Measurements from ENCODE around the gene MEIOSIN.
A peak's percentile ranks its signal among the peaks of the same experiment; 100 is the strongest.
"Not testable (repeated sequence)": the region's sequence is repeated elsewhere in the genome, so short reads cannot be mapped to it uniquely, and the experiment has no call there.

Gene MEIOSIN

GRCh38 chr19:45717983-45718650, 15.1 kb upstream of the MEIOSIN start:
- no peak for DNase-seq

- not testable (repeated sequence) for DNase-seq
These were observed 13.2 kb upstream of the MEIOSIN start for GRCh38 chr19:45720065-45720464.

DNA sequence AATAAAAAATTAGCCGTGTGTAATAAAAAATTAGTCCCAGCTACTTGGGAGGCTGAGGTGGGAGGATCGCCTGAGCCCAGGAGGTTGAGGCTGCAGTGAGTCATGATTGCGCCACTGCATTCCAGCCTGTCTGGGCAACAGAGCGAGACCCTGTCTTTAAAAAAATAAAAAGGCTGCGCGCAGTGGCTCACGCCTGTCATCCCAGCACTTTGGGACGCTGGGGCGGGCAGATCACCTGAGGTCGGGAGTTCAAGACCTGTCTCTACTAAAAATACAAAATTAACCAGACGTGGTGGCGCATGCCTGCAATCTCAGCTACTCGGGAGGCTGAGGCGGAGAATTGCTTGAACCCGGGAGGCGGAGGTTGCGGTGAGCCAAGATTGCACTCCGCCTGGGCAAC, 4.6 kb upstream of the MEIOSIN start:
- not testable (repeated sequence) for DNase-seq

DNA sequence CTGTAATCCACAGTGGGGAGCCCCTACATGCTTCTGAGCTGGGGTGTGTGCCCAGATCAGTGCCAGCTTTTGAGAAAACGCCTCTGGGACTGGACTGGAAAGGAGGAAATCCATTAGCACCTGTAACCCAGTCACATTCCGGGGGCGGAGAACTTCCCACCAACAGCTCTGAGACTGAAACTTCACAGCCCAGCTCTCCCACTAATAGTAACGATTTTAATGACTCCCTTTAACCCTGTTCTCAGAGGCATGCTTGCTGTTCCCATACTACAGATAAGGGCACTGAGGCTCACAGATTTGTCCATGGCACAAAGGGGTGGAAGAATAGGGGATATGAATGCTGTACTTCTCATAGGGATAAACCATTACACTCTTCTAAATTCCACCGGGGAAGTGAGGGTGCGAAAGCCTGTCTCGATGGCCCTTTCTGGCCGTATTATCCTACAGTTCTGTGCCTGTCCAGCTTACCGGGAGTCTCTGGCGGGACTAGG, 3.4 kb upstream of the MEIOSIN start:
- DNase-seq = peak; percentile 12

- DNase-seq = peak; percentile 98
These were observed 2.6 kb upstream of the MEIOSIN start, which contains the start of gene FBXO46 for GRCh38 chr19:45730368-45731288. Gene FBXO46 (minus strand): TSS chr19:45730896. CDS start chr19:45713495, 17,401 bp downstream.

DNA sequence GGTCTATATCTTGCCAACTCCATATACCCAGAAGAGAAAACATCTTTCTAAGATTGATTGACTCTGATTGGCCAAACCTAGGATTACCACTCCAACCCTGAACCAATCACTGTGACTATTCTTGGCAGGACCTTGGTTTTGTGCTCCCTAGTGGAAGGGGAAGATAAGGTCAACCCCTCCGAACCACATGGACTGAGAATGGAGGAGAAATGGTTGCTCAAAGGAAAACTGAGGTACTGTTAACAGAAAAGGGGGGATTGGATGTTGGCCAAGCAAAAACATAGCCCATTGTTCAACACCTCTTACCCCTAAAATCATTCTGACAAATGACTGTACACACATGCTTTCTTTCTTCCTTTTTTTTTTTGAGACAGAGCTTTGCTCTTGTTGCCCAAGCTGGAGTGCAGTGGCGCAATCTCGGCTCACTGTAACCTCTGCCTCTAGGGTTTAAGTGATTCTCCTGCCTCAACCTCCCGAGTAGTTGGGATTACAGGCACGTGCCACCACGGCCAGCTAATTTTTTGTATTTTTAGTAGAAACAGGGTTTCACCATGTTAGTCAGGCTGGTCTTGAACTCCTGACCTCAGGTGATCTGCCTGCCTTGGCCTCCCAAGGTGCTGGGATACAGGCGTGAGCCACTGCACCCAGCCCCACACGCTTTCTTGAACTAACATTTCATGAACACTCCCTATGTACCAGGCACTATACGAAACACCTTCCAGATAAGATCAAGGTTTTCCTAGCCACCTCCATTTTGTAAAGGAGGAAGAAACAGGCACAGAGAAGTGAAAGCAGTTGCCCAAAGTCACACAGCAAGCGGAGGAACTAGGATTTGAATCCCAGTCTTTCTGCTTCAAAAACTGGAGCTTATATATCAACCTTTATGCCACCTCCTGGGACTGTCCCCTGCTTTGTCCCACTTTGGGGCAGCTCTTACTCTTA, 6.5 kb downstream of the MEIOSIN start:
- no peak for DNase-seq

GRCh38 chr19:45742969-45743368, 9.7 kb downstream of the MEIOSIN start:
- no peak for DNase-seq

- DNase-seq = no peak
These were observed 12.4 kb downstream of the MEIOSIN start for GRCh38 chr19:45745606-45746005.

DNA sequence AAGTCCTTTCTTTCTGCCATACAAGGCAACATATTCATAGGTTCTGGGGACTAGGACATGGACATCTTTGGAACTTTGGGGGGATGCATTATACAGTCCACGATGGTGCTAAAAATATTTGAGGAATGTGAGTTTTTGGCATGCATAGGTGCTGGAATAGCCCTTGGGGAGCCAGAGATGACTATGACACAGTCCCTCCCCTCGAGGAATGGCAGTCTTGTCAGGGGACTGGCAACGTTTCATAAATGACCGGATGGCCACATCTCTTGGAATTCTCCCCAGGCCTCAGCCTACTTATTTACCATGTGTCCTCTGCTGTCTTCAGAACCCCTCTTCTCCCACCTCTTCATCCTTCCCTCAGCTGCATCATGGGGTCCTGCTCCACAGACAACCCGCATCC, 13.6 kb downstream of the MEIOSIN start:
- no peak for DNase-seq

GRCh38 chr19:45747513-45747912, 14.3 kb downstream of the MEIOSIN start:
- no peak for DNase-seq

GRCh38 chr19:45751483-45751882, 18.2 kb downstream of the MEIOSIN start:
- DNase-seq = not testable (repeated sequence)

- no peak for DNase-seq
These were observed 19.4 kb downstream of the MEIOSIN start for GRCh38 chr19:45752639-45753038.

GRCh38 chr19:45753548-45753947, 20.3 kb downstream of the MEIOSIN start:
- DNase-seq = no peak

DNA sequence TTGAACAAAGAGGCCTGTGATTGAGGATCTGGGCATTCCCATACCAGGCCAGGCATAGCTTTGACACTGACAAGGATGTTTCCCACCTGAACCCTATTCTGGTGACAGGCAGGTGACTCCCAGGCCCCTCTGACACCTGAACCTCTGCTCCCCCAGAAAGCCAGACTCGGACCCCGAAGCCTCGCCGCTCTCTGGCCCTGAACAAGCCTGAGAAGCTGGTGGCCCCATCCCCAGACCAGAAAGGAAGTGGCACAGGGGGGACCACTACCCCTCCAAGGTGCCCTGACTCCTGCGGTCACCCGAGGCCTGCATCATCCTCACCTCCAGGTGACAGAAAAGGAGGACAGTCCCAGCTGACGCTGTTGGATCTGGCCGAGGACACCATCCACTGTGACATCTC, 21.1 kb downstream of the MEIOSIN start:
- DNase-seq = no peak

GRCh38 chr19:45757695-45758094, 24.5 kb downstream of the MEIOSIN start:
- no peak for DNase-seq

DNA sequence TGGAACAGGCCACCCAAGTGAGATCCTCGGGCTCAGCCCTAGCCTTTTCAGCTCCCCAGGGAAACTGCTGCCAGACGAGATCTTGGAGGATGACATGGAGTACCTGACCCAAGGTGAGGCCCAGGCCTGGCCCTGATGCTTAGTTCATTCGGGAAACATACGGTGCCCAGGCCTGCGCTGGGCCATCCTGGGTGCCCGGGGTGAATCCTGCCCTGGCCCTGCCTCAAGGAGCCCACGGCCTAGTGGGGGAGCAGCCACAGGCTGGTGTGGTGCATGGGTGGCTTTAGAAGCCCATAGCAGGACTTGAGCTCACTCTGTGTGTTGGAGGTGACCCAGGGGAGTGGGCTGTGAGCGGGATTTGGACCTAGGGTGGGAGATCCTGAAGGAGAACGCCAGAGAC, 25.7 kb downstream of the MEIOSIN start:
- DNase-seq = no peak

GRCh38 chr19:45761714-45762113, 28.5 kb downstream of the MEIOSIN start:
- DNase-seq = no peak

DNA sequence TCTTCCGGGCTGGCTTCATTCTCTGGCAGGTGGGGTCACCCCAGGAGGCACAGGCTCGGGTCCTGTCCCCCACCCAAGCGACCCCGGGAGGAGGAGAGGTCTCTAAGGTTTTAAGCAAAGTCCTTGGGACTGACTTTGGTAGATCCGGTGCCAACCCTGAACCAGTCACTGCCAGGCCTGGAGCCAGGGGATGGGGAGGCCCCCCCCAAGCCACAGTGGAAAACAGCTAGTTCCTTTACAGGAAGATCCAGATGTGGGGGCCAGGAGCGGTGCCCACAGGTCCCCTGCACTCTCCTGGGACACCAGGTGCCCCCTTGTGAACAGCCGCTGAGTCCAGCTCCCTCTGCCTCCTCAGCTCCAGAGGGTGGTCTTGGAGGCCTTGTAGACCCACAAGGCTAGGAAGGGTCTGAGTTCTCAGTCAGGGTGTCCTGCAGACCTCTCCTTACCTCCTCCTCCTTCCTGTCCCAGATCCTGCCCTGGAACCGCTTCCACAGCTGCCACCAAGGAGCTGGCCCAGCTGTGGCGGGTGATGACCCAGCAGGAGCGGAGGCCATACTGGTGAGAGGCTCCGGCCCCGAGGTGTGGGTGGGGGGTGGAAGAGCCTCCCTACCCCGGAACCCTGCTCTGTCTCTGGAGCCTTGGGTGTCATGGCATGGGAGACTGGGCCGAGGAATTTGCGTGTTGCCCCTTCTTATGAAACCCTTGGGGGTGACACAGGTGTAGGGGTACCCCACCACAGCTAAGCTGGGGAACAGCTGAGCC, 29.8 kb downstream of the MEIOSIN start:
- DNase-seq = no peak

DNA sequence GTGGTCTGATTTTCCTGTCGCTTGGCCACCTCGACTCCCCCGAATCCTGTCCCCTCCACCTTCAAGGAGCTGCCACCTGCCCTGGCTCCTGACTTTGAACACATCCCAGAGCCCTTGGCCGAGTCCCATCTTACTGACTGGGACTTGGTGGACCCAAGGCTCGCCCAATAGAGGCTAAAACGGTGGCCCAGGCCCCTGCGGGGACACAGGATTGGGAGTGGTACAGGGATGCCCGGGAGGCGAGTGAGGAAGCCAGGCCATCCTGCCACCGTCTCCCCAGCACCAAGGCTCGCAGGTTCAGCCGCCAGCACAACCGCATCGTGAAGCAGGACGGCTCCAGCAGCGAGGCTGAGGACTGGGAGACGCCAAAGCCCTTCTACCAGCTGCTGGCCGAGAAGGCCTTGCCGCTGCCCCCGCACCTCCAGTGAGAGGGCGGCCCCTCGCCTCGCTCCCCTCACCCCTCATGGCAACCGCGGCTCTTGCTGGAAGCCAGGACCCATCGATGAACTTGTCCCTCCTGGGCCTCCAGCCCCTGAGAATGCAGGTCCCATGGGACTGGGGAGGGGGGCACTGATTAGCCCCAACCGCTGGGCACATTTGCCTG, 30.6 kb downstream of the MEIOSIN start:
- no peak for DNase-seq

GRCh38 chr19:45764475-45764874, 31.2 kb downstream of the MEIOSIN start:
- no peak for DNase-seq

GRCh38 chr19:45764945-45765701, 31.9 kb downstream of the MEIOSIN start:
- DNase-seq = no peak

Data from activated CD4-positive, alpha-beta T cell treated with anti-CD3 and anti-CD28 coated beads, Interleukin-2, amount 50 U/mL, for 16 hours (primary cell).